ENCODE data around the gene ZNF584.

Gene ZNF584

DNA sequence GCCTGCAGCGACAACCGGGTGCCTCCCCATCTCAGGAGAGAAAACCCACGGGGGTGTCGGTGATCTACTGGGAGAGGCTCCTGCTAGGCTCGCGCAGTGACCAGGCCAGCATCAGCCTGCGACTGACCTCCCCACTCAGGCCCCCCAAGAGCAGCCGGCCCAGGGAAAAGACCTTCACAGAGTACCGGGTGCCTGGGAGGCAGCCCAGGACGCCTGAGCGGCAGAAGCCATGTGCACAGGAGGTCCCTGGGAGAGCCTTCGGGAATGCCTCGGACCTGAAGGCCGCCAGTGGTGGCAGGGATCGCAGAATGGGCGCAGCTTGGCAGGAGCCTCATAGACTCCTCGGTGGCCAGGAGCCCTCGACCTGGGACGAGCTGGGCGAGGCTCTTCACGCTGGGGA lies 46.9 kb downstream of the ZNF584 start:
- Mint-ChIP-seq H3K4me1 (peaks cover 21% of the 10 kb centered on the region), H3K36me3 (ENCODE audit: low read depth) (peaks cover 21% of the 10 kb centered on the region), H3K27ac (no peak overlapping the region), H3K27me3 (peaks cover 4% of the 10 kb centered on the region), H3K9me3 (no peaks in the 10 kb centered on the region), H3K4me3 (no peak overlapping the region)
- DNase-seq = no peak
- no peak for ATAC-seq

DNA sequence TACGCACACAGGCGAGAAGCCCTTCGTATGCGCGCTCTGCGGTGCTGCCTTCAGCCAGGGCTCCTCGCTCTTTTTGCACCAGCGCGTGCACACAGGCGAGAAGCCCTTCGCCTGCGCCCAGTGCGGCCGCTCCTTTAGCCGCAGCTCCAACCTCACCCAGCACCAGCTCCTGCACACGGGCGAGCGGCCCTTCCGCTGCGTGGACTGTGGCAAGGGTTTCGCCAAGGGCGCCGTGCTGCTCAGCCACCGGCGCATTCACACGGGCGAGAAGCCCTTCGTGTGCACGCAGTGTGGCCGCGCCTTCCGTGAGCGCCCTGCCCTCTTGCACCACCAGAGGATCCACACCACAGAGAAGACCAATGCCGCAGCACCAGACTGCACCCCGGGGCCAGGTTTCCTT lies 47.7 kb downstream of the ZNF584 start:
- Mint-ChIP-seq H3K9me3 (no peaks in the 10 kb centered on the region), H3K4me3 (no peak overlapping the region), H3K36me3 (ENCODE audit: low read depth) (peaks cover 23% of the 10 kb centered on the region), H3K4me1 (peaks cover 14% of the 10 kb centered on the region), H3K27me3 (no peaks in the 10 kb centered on the region), H3K27ac (no peak overlapping the region)
- no peak for DNase-seq
- no peak for ATAC-seq

DNA sequence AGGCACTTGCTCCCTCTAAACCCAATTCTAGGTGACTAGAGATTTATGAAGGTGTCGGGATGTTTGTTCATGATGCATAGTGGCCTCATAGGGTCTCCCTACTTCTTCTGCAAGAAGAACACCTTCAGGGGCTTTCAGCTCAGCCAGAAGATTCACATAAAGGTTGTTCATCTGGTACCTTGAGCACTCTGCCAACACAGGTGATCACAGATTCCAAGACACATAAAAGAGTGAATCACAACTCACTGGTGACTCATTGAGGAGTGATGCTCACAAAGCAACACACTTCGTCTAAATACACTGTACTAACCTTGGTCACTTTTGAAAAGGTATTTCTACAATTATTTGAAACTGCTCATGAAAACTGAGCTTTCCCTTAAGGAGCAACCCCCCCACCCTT lies 51.6 kb downstream of the ZNF584 start:
- DNase-seq (no peak), ATAC-seq (no peak)
- H3K27ac Mint-ChIP-seq = no peak overlapping the region
- no peaks in the 10 kb centered on the region for H3K4me1 Mint-ChIP-seq
- peaks cover 19% of the 10 kb centered on the region for H3K36me3 Mint-ChIP-seq (ENCODE audit: low read depth)
- H3K9me3 Mint-ChIP-seq = no peaks in the 10 kb centered on the region
- no peak overlapping the region for H3K4me3 Mint-ChIP-seq
- H3K27me3 Mint-ChIP-seq = no peaks in the 10 kb centered on the region

DNA sequence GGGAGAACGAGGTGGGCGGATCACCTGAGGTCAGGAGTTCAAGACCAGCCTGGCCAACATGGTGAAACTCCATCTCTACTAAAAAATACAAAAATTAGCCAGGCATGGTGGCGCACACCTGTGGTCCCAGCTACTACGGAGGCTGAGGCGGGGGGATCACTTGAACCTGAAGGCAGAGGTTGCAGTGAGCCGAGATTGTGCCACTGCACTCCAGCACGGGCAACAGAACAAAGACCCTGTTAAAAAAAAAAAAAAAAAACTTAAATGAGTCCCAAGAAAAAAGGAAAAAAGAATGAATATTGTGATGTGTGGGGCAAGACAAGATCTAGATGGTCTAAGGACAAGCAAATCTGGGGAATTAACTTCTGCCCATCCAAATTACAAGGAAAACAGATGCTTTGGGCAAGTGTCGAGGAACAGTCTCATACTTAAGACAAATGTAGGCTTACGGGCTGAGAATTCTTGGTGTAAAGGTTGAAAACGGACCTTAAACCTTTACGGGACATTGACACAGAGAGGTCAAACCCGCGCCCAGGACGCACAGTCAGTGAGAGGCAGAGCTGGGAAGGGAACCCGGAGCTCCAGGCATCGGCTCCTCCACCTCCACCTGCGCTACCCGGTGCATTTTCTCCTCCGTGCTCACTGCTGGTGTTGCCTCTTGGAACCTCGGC lies 57.8 kb downstream of the ZNF584 start:
- DNase-seq = no peak
- H3K27ac Mint-ChIP-seq = no peak overlapping the region
- H3K27me3 Mint-ChIP-seq = peaks cover 2% of the 10 kb centered on the region
- no peak for ATAC-seq
- peak overlapping the region; percentile 89 for H3K4me3 Mint-ChIP-seq
- peaks cover 21% of the 10 kb centered on the region for H3K4me1 Mint-ChIP-seq
- H3K9me3 Mint-ChIP-seq = no peaks in the 10 kb centered on the region
- H3K36me3 Mint-ChIP-seq (ENCODE audit: low read depth) = peaks cover 13% of the 10 kb centered on the region

DNA sequence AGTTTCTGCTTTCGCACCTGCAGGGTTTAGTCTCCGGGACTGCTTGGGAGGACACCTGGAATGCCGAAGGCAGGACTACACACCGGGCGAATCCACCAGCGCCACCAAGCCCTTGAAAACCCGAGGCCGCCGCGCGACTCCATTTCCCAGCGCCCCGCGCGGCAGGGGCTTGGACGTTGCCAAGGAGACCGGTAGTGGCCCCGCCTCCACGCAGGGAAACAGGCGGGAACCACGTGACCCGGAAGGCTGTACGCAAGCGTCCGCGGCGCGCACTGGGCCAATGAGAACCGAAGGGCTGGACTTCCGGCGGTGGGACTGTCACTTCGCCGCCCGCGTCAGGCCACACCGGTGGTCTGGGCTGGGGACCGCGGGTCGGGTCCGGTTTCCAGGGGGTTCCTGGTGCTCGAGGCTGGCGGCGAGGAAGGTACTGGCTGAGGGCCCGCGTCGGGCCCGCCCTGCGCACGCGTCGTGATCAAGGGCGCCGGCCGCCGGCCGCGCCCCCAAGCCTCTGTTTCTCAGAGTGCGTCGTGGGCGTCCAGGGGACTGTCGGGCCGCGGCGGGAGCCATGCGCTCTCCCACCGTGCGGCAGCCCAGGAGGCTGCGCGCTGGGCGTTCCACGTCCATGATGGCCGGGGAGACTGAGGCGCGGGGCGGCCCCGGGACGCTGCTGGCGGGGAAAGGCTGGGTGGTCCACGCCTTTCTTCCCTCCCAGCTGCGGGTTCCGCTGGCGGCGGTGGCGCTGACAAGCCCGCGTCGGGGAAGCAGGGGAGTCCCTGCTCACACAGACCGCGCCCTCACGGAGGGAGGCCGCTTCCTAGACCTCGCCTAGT lies 58.5 kb downstream of the ZNF584 start, which contains the start of gene ZNF324:
ZNF324 (plus strand) TSS at position 321 of the 830 bp plus-strand sequence. CDS start 2,106 bp downstream, outside the sequence.
- DNase-seq (peak; percentile 99), ATAC-seq (peak; percentile 89)
- Mint-ChIP-seq H3K36me3 (ENCODE audit: low read depth) (peaks cover 13% of the 10 kb centered on the region), H3K4me1 (peaks cover 21% of the 10 kb centered on the region), H3K27ac (peak within 1 kb of the TSS; percentile 78), H3K9me3 (no peaks in the 10 kb centered on the region), H3K27me3 (peaks cover 2% of the 10 kb centered on the region), H3K4me3 (peak within 1 kb of the TSS; percentile 89)
